Ovary (tissue), 9 donors: Measurements from ENCODE around the gene PTPRN. TPM values are rescaled to one million over a fixed set of nuclear protein-coding genes. Genes with fewer than 3 reads are reported as not detected.

ENCODE experiments used
- DNase-seq, 5 donors: peaks; one replicate each; pipeline ENCODE4 v3.0.0-alpha.2; 2019 to 2020
- H3K27ac ChIP-seq, 2 donors: fragments of 200-600 bp; one replicate each; pipeline versions ENCODE4 v1.5.1 to v1.8.0; 2019 to 2022
- H3K27me3 ChIP-seq: fragments of 200-600 bp; one replicate; pipeline ENCODE4 v1.8.0; 2022
- H3K36me3 ChIP-seq: fragments of 200-600 bp; sonication (generic); one replicate; pipeline ENCODE4 v1.5.1; 2019
- H3K4me1 ChIP-seq: one replicate; pipeline ENCODE4 v1.8.1; 2013; ENCODE audit warnings: mild to moderate bottlenecking, moderate library complexity; ENCODE audit not compliant: insufficient read depth
- H3K4me3 ChIP-seq: fragments of 200-600 bp; sonication (generic); one replicate; pipeline ENCODE4 v1.5.1; 2017
- H3K9me3 ChIP-seq, 2 donors: fragments of 200-600 bp in 1 of 2; sonication (generic) in 1 of 2; one replicate each; pipeline versions ENCODE4 v1.5.1 to v1.8.1; 2013 to 2019; ENCODE audit warnings: mild to moderate bottlenecking in 1 of 2, moderate library complexity in 1 of 2
- CTCF ChIP-seq, 3 donors: fragments of 450-650 bp in 2 of 3; fragments of 200-600 bp in 1 of 3; IDR thresholded peaks; one replicate each; pipeline versions ENCODE4 v1.5.1 to v1.8.0; 2016 to 2022; ENCODE audit warnings: antibody characterized with exemption in 3 of 3, mild to moderate bottlenecking in 1 of 3
- EP300 ChIP-seq: sonication (generic); formaldehyde crosslinking; IDR thresholded peaks from one replicate; pipeline ENCODE4 v1.6.1; 2017; ENCODE audit warnings: antibody characterized with exemption
- POLR2A ChIP-seq: fragments of 450-650 bp; IDR thresholded peaks from one replicate; pipeline ENCODE4 v1.6.1; 2017; ENCODE audit warnings: antibody characterized with exemption, mild to moderate bottlenecking, moderate library complexity
- WGBS, 3 donors: extraction: QIAGEN DNeasy Blood & Tissue Kit in 1 of 3; methylation state at CpG; one replicate each; pipeline versions ENCODE4 v1.1.5 to v1.1.7; 2013 to 2017; 5-methylcytosine and 5-hydroxymethylcytosine counted together
- intact Hi-C, 4 donors: fragments of 100-400 bp; cut with DNase I; formaldehyde crosslinking; loops; one replicate each; pipeline versions ENCODE4 v1.11.0 to v1.15.1; 2022 to 2023
- polyA plus RNA-seq, 2 donors: library from polyadenylated mRNA; stranded (reverse); fragments of 200-250 nt in 1 of 2; fragments of 350-450 nt in 1 of 2; fragmentation: Illumina TruSeq in 1 of 2; extraction: RNeasy Lipid Tissue Mini Kit (QIAGEN cat#74804) in 1 of 2; gene quantifications; one replicate each; pipeline ENCODE4 v1.2.3, GENCODE V29; 2013 to 2014
- total RNA-seq, 7 donors: library from RNA; depleted of rRNA in 2 of 7; stranded (reverse); fragments of >200 nt in 2 of 7; fragmentation: NEBNext Ultra II Directional in 3 of 7; extraction: Animal tissue kit (Norgen Biotek cat#: 25700) in 3 of 7; gene quantifications; one replicate each; pipeline versions ENCODE4 v1.1.0 to v1.2.4, GENCODE V29; 2016 to 2023
- donor health status: DM: no; HTN: no; CAD: no; lungs with moderate emphysema.
- donor health status: DM: no; HTN: no; CAD: no.
- donor health status: Bipolar disorder and iron deficiency.
- donor health status: DM: yes; HTN: yes; CAD: no.
- donor health status: DM: no; HTN: no; CAD: no.
- donor health status: DM: yes; HTN: yes; CAD: no.

Gene PTPRN
- total and polyA plus RNA-seq, 9 donors, result 0.08 to 2.3 (median 0.81) TPM; not detected in 1

- H3K4me1 ChIP-seq, result peaks cover 1% of the 10 kb centered on the region
- no peak overlapping the region for H3K27ac ChIP-seq
- H3K27me3 ChIP-seq, result no peaks in the 10 kb centered on the region
- intact Hi-C loops, result no loop called here
- 2 to 4% (median 2%) methylated on average over 41 to 45 of the region's 45 CpGs for WGBS, 3 donors
- H3K4me3 ChIP-seq, result no peak overlapping the region
- peak in 4 of 5 donors; percentile 55 to 81 (median 76) for DNase-seq
- no peak for TF ChIP-seq CTCF (IDR thresholded peaks at IDR 0.05)
- TF ChIP-seq EP300, result no peak
- TF ChIP-seq POLR2A, result no peak
- H3K36me3 ChIP-seq, result no peaks in the 10 kb centered on the region
- H3K9me3 ChIP-seq, result no peaks in the 10 kb centered on the region
Observed at GRCh38 chr2:219308142-219309101, 779 bp downstream of the PTPRN start.

DNA sequence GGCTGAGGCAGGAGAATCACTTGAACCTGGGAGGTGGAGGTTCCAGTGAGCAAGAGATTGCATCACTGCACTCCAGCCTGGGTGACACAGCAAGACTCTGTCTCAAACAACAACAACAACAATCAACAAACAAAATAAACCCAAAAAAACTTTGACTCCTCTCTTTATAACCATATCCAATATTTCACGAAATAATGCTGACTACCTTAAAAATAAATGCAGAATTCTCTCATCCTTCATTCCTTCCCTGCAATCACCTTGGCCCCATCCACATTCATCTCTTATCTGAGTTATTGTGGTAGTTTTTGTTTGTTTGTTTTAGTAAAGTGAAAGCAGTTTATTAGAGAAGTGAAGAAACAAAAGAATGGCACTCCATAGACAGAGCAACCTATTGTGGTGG lies 3.2 kb downstream of the PTPRN start:
- intact Hi-C loops, result no loop called here
- 82 to 84% (median 83%) methylated on average over 1 of the region's 1 CpG for WGBS, 3 donors

DNA sequence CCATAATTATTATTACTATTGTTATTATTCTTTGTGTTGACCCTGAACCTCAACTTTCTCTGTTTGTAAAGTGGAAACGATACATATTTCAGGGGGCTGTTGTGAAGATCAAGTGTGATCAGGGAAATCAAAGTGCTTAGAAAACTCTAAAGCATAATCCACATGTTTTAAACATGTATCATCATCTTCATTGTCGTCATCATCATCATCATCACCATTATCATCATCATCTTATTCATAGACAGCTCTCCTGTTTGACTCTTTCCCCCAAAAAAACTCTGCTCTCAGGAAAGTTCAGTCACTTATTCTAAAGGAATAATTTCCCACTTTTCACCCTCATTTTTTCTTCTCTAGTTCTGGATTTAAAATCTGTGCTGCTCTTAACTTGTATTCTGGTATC lies 5.0 kb downstream of the PTPRN start:
- whole genome bisulfite sequencing, 3 donors, result 46 to 54% (median 47%) methylated on average over 2 of the region's 2 CpGs
- Histone ChIP-seq H3K36me3 (no peaks in the 10 kb centered on the region), H3K27me3 (no peaks in the 10 kb centered on the region), H3K27ac (no peak overlapping the region), H3K9me3 (no peaks in the 10 kb centered on the region), H3K4me3 (no peak overlapping the region), H3K4me1 (peaks cover 1% of the 10 kb centered on the region)
- DNase-seq, result no peak
- TF ChIP-seq EP300 (no peak), POLR2A (no peak), CTCF (IDR thresholded peaks at IDR 0.05) (no peak)
- intact Hi-C loops, result no loop called here

More for the DNA sequence above, 3.2 kb downstream of the PTPRN start:
- TF ChIP-seq CTCF (IDR thresholded peaks at IDR 0.05), result no peak
- no peak for TF ChIP-seq POLR2A
- TF ChIP-seq EP300, result no peak
- DNase-seq, result no peak
- no peaks in the 10 kb centered on the region for H3K36me3 ChIP-seq
- no peak overlapping the region for H3K27ac ChIP-seq
- H3K27me3 ChIP-seq, result no peaks in the 10 kb centered on the region
- H3K4me1 ChIP-seq, result peaks cover 1% of the 10 kb centered on the region
- no peak overlapping the region for H3K4me3 ChIP-seq
- no peaks in the 10 kb centered on the region for H3K9me3 ChIP-seq

DNA sequence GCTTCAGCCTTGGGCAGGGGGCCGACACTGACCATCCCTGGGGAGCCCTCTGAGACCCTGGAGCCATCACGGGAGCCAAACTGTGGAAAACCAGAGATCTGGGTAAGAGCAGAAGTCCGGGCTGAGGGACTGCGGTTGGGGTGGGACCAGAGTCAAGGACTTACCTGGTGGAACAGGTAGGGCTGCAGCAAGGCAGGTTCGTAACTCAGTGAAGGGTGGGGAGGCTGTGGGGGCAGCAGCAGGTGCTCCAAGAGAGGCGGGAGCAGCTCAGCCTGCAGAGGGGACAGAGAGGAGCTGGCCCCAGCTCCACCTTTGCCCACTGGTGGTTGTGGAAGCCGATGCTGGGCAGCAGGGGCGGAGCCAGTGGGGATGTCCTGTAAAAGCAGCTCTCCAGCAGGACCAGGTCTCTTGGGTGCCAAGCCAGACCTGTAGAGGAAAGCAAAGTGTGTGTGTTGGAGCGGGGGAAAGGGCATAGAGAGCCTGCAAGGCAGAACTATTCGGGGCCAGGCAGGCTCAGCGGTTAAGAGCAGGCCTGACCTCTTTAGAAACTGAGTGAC lies 6.7 kb downstream of the PTPRN start:
- Histone ChIP-seq H3K9me3 (no peaks in the 10 kb centered on the region), H3K27me3 (no peaks in the 10 kb centered on the region), H3K4me3 (no peak overlapping the region), H3K4me1 (peaks cover 2% of the 10 kb centered on the region), H3K27ac (no peak overlapping the region), H3K36me3 (no peaks in the 10 kb centered on the region)
- no peak for DNase-seq
- intact Hi-C loops, result no loop called here
- TF ChIP-seq POLR2A, result no peak
- TF ChIP-seq CTCF (IDR thresholded peaks at IDR 0.05), result no peak
- no peak for TF ChIP-seq EP300
- WGBS, 3 donors, result 63 to 71% (median 68%) methylated on average over 10 to 11 of the region's 11 CpGs
